ENCODE results near the gene ISG20.

DNA sequence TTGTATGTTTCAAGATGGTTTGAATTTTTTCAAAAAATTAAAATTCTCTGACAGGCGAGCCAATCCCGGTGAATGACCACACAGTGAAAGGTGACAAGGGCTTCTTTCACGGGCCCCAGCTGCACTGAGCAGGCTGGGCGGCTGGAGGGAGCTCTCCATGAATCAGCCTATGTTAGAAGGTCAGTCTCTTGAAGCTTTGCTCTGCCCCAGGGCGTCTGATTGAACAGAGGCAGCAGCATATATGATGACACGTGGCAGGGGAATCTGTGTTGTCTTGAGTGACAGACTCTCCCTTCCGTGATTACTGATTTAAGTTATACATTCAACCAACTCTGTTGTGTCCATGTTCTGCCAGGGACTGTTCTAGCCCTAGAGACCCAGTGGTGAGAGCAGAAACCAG, 51.5 kb downstream of the ISG20 start:
- no peak for TF ChIP-seq POLR2A (IDR thresholded peaks at IDR 0.05; ENCODE audit: low read depth, low read length)
- TF ChIP-seq POLR2AphosphoS5 (IDR thresholded peaks at IDR 0.05; ENCODE audit: low read depth, low read length) = no peak
- no peak for TF ChIP-seq TAF1 (IDR thresholded peaks at IDR 0.05; ENCODE audit: borderline replicate concordance, low read depth, low read length)

Data from GM12892 (cell line).